ENCODE results near the gene PNP. TPM values are rescaled to one million over a fixed set of nuclear protein-coding genes. Genes with fewer than 3 reads are reported as not detected.
A peak's percentile ranks its signal among the peaks of the same experiment; 100 is the strongest.
"Not testable (repeated sequence)": the region's sequence is repeated elsewhere in the genome, so short reads cannot be mapped to it uniquely, and the experiment has no call there.

The PNP gene
- total RNA-seq, 1 donor from 2014 or later = 56.8 TPM

DNA sequence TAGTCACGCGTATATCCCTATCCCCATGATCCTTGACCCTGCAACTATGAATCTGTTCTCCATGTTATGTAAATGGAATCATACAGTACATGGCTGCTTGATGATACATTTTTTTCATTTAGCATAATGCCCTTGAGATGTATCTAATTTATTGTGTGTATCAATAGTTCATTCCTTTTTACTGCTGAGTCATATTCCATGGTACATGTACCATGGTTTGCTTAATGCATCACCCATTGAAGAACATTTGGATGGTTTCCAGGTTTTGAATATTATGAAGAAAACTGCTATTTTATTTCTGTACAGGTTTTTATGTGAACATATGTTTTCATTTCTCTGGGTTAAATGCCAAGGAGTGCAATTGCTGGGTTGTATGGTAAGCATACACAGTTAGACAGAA, 32.1 kb downstream of the PNP start:
- H3K36me3 ChIP-seq (ENCODE audit: insufficient read depth, low read length) = no peaks in the 10 kb centered on the region
- H3K79me2 ChIP-seq (ENCODE audit: insufficient read depth, low read length) = no peaks in the 10 kb centered on the region
- no peaks in the 10 kb centered on the region for H3K27me3 ChIP-seq (ENCODE audit: insufficient read depth, low read length)
- TF ChIP-seq EZH2 (IDR thresholded peaks at IDR 0.05; ENCODE audit: insufficient read depth, low read length) = no peak
- TF ChIP-seq, protein P1, sequence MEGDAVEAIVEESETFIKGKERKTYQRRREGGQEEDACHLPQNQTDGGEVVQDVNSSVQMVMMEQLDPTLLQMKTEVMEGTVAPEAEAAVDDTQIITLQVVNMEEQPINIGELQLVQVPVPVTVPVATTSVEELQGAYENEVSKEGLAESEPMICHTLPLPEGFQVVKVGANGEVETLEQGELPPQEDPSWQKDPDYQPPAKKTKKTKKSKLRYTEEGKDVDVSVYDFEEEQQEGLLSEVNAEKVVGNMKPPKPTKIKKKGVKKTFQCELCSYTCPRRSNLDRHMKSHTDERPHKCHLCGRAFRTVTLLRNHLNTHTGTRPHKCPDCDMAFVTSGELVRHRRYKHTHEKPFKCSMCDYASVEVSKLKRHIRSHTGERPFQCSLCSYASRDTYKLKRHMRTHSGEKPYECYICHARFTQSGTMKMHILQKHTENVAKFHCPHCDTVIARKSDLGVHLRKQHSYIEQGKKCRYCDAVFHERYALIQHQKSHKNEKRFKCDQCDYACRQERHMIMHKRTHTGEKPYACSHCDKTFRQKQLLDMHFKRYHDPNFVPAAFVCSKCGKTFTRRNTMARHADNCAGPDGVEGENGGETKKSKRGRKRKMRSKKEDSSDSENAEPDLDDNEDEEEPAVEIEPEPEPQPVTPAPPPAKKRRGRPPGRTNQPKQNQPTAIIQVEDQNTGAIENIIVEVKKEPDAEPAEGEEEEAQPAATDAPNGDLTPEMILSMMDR (IDR thresholded peaks at IDR 0.05; ENCODE audit: insufficient read depth, low read depth, low read length) = no peak
- no peak overlapping the region for H3K27ac Mint-ChIP-seq (ENCODE audit: unreplicated experiment)
- H3K4me3 Mint-ChIP-seq (ENCODE audit: unreplicated experiment) = no peak overlapping the region
- FAIRE-seq (no peak), DNase-seq (ENCODE audit: low read depth) (peak; percentile 18)
- no peak overlapping the region for H3K27ac ChIP-seq (ENCODE audit: low read depth, low read length)
- no peak overlapping the region for H2AFZ ChIP-seq (ENCODE audit: low read depth, low read length)
- no peaks in the 10 kb centered on the region for H3K27me3 Mint-ChIP-seq (ENCODE audit: low read depth, unreplicated experiment)
- peaks cover 2% of the 10 kb centered on the region for H3K9me3 Mint-ChIP-seq (ENCODE audit: unreplicated experiment)
- H3K4me1 Mint-ChIP-seq (ENCODE audit: low read depth, unreplicated experiment) = peaks cover 10% of the 10 kb centered on the region
- no peak overlapping the region for H3K9ac ChIP-seq (ENCODE audit: low read length)
- H3K4me2 ChIP-seq (ENCODE audit: low read length) = no peak overlapping the region
- H3K36me3 Mint-ChIP-seq (ENCODE audit: low read depth, unreplicated experiment) = no peaks in the 10 kb centered on the region
- H3K9me3 ChIP-seq (ENCODE audit: insufficient read depth, low read depth, low read length) = no peaks in the 10 kb centered on the region
- no peak overlapping the region for H3K4me3 ChIP-seq (ENCODE audit: insufficient read depth, low read depth, low read length)
- no peaks in the 10 kb centered on the region for H3K4me1 ChIP-seq (ENCODE audit: insufficient read depth, low read length)
- H4K20me1 ChIP-seq (ENCODE audit: insufficient read depth, low read length) = no peaks in the 10 kb centered on the region

DNA sequence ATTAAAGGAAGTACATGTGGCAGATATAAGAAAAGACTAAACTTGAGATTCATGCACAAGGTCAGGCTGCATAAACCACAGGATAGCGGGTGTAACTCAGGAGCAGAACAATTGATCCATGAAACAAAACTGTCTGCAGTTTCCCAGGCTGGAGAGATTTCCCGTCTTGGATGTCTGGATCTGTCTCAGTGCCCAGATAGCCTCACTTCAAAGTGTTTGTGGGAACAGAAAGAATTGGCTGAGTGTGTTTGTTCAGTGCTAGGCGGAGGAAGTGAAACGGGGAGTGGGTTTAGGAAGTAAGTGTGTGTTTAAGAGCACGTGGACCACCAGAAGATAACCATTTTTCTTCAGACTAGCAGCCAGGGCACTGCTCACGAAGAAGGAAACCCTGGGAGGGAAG, 34.7 kb downstream of the PNP start:
- Histone ChIP-seq H3K4me1 (ENCODE audit: insufficient read depth, low read length) (no peaks in the 10 kb centered on the region), H3K9ac (ENCODE audit: low read length) (no peak overlapping the region), H2AFZ (ENCODE audit: low read depth, low read length) (no peak overlapping the region), H3K27ac (ENCODE audit: low read depth, low read length) (no peak overlapping the region), H4K20me1 (ENCODE audit: insufficient read depth, low read length) (no peaks in the 10 kb centered on the region), H3K79me2 (ENCODE audit: insufficient read depth, low read length) (no peaks in the 10 kb centered on the region), H3K36me3 (ENCODE audit: insufficient read depth, low read length) (no peaks in the 10 kb centered on the region), H3K27me3 (ENCODE audit: insufficient read depth, low read length) (no peaks in the 10 kb centered on the region), H3K4me3 (ENCODE audit: insufficient read depth, low read depth, low read length) (no peak overlapping the region), H3K9me3 (ENCODE audit: insufficient read depth, low read depth, low read length) (no peaks in the 10 kb centered on the region), H3K4me2 (ENCODE audit: low read length) (no peak overlapping the region)
- Mint-ChIP-seq H3K4me1 (ENCODE audit: low read depth, unreplicated experiment) (peaks cover 10% of the 10 kb centered on the region), H3K9me3 (ENCODE audit: unreplicated experiment) (peaks cover 2% of the 10 kb centered on the region), H3K27me3 (ENCODE audit: low read depth, unreplicated experiment) (no peaks in the 10 kb centered on the region), H3K4me3 (ENCODE audit: unreplicated experiment) (no peak overlapping the region), H3K36me3 (ENCODE audit: low read depth, unreplicated experiment) (no peaks in the 10 kb centered on the region), H3K27ac (ENCODE audit: unreplicated experiment) (no peak overlapping the region)
- DNase-seq (ENCODE audit: low read depth) = no peak
- TF ChIP-seq EZH2 (IDR thresholded peaks at IDR 0.05; ENCODE audit: insufficient read depth, low read length) = no peak
- TF ChIP-seq, protein P1 (IDR thresholded peaks at IDR 0.05; ENCODE audit: insufficient read depth, low read depth, low read length) = no peak
- FAIRE-seq = no peak

GRCh38 chr14:20506276-20506675, 37.1 kb downstream of the PNP start:
- not testable (repeated sequence) for H3K36me3 Mint-ChIP-seq (ENCODE audit: low read depth, unreplicated experiment); H3K4me2 ChIP-seq (ENCODE audit: low read length); H3K9ac ChIP-seq (ENCODE audit: low read length); H3K27ac ChIP-seq (ENCODE audit: low read depth, low read length); H3K9me3 ChIP-seq (ENCODE audit: insufficient read depth, low read depth, low read length); H3K4me1 ChIP-seq (ENCODE audit: insufficient read depth, low read length); H2AFZ ChIP-seq (ENCODE audit: low read depth, low read length); H4K20me1 ChIP-seq (ENCODE audit: insufficient read depth, low read length); H3K4me3 Mint-ChIP-seq (ENCODE audit: unreplicated experiment); H3K36me3 ChIP-seq (ENCODE audit: insufficient read depth, low read length); H3K79me2 ChIP-seq (ENCODE audit: insufficient read depth, low read length); H3K4me3 ChIP-seq (ENCODE audit: insufficient read depth, low read depth, low read length); FAIRE-seq; DNase-seq (ENCODE audit: low read depth); H3K9me3 Mint-ChIP-seq (ENCODE audit: unreplicated experiment); H3K27ac Mint-ChIP-seq (ENCODE audit: unreplicated experiment); H3K27me3 ChIP-seq (ENCODE audit: insufficient read depth, low read length); H3K27me3 Mint-ChIP-seq (ENCODE audit: low read depth, unreplicated experiment)
- peaks cover 12% of the 10 kb centered on the region for H3K4me1 Mint-ChIP-seq (ENCODE audit: low read depth, unreplicated experiment)

DNA sequence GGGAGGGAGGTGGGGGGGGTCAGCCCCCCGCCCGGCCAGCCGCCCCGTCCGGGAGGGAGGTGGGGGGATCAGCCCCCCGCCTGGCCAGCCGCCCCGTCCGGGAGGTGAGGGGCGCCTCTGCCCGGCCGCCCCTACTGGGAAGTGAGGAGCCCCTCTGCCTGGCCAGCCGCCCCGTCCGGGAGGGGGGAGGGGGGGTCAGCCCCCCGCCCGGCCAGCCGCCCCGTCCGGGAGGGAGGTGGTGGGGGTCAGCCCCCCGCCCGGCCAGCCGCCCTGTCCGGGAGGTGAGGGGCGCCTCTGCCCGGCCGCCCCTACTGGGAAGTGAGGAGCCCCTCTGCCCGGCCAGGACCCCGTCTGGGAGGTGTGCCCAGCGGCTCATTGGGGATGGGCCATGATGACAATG, 37.5 kb downstream of the PNP start:
- DNase-seq (ENCODE audit: low read depth); H3K4me2 ChIP-seq (ENCODE audit: low read length); H3K36me3 ChIP-seq (ENCODE audit: insufficient read depth, low read length); H2AFZ ChIP-seq (ENCODE audit: low read depth, low read length); H3K4me3 Mint-ChIP-seq (ENCODE audit: unreplicated experiment); H3K27ac ChIP-seq (ENCODE audit: low read depth, low read length); H3K9me3 ChIP-seq (ENCODE audit: insufficient read depth, low read depth, low read length); H3K79me2 ChIP-seq (ENCODE audit: insufficient read depth, low read length); H3K27ac Mint-ChIP-seq (ENCODE audit: unreplicated experiment); H3K9ac ChIP-seq (ENCODE audit: low read length); H3K27me3 Mint-ChIP-seq (ENCODE audit: low read depth, unreplicated experiment); H3K4me3 ChIP-seq (ENCODE audit: insufficient read depth, low read depth, low read length); H3K9me3 Mint-ChIP-seq (ENCODE audit: unreplicated experiment); H3K36me3 Mint-ChIP-seq (ENCODE audit: low read depth, unreplicated experiment); H3K4me1 ChIP-seq (ENCODE audit: insufficient read depth, low read length); H3K27me3 ChIP-seq (ENCODE audit: insufficient read depth, low read length); FAIRE-seq; H4K20me1 ChIP-seq (ENCODE audit: insufficient read depth, low read length): not testable (repeated sequence)
- peaks cover 15% of the 10 kb centered on the region for H3K4me1 Mint-ChIP-seq (ENCODE audit: low read depth, unreplicated experiment)

DNA sequence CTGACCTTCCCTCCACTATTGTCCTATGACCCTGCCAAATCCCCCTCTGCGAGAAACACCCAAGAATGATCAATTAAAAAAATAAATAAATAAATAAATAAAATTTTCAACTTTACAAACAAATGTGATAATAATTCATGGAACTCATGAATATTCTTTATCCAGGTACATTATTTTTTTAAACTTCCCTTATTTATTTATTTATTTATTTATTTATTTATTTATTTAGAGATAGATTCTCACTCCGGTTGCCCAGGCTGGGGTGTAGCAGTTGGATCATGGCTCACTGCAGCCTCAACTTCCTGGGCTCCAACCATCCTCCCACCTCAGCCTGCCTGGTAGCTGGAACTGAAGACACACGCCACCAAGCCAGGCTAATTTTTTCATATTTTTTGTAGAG, 38.3 kb downstream of the PNP start:
- H3K4me3 Mint-ChIP-seq (ENCODE audit: unreplicated experiment); H3K36me3 ChIP-seq (ENCODE audit: insufficient read depth, low read length); H3K9ac ChIP-seq (ENCODE audit: low read length); H3K79me2 ChIP-seq (ENCODE audit: insufficient read depth, low read length); H3K27me3 Mint-ChIP-seq (ENCODE audit: low read depth, unreplicated experiment); H3K36me3 Mint-ChIP-seq (ENCODE audit: low read depth, unreplicated experiment); H3K4me2 ChIP-seq (ENCODE audit: low read length); H3K4me3 ChIP-seq (ENCODE audit: insufficient read depth, low read depth, low read length); DNase-seq (ENCODE audit: low read depth); H3K27ac Mint-ChIP-seq (ENCODE audit: unreplicated experiment); H2AFZ ChIP-seq (ENCODE audit: low read depth, low read length); H4K20me1 ChIP-seq (ENCODE audit: insufficient read depth, low read length); H3K9me3 Mint-ChIP-seq (ENCODE audit: unreplicated experiment); H3K27me3 ChIP-seq (ENCODE audit: insufficient read depth, low read length); H3K4me1 ChIP-seq (ENCODE audit: insufficient read depth, low read length); H3K9me3 ChIP-seq (ENCODE audit: insufficient read depth, low read depth, low read length); FAIRE-seq; H3K27ac ChIP-seq (ENCODE audit: low read depth, low read length): not testable (repeated sequence)
- peaks cover 22% of the 10 kb centered on the region for H3K4me1 Mint-ChIP-seq (ENCODE audit: low read depth, unreplicated experiment)
